HG02885 (cell line): ENCODE measurements around the gene DIS3L2.
A peak's percentile ranks its signal among the peaks of the same experiment; 100 is the strongest.

Experiments
- ATAC-seq: cut with Tn5 transposase; IDR thresholded peaks from one replicate; pipeline ENCODE4 v1.9.1; 2021; ENCODE audit warnings: mild to moderate bottlenecking; ENCODE audit not compliant: unreplicated experiment, poor library complexity

DIS3L2 gene

DNA sequence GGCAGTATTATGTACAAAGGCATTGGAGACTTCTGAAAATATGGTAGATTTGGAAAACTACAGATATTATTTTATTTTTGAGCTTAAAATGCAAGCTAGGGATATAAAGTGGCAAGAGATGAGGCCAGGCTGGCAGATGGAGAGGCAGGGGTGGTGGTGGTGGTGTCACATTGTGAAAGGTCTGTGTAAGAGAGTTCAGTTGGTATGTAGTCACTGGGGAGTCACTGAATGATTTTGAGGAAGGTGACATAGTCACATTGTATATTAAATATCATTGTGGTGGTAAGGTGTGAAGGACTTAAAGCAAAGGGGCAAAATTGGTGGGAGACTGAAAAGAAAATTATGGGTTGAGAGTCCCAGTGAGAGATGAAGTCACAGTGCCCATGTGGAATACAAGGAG is 82.5 kb downstream of the DIS3L2 start:
- no peak for ATAC-seq

DNA sequence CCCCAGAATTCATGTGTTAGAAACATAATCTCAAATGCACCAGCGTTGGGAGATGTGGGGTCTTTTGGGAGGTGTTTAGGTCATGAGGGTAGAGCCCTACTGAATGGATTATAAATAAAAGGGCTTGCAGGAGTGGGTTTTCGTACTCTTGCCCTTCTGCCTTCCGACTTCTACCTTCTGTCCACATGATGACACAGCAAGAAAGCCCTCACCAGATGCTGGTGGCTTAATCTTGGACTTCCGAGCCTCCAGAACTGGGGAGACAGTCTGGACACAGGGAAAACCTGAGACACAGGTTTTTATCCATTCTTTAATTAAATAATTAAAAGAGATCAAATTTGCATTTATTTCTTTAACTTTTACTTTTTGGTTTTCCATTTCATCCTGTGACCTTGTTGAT is 87.8 kb downstream of the DIS3L2 start:
- no peak for ATAC-seq

DNA sequence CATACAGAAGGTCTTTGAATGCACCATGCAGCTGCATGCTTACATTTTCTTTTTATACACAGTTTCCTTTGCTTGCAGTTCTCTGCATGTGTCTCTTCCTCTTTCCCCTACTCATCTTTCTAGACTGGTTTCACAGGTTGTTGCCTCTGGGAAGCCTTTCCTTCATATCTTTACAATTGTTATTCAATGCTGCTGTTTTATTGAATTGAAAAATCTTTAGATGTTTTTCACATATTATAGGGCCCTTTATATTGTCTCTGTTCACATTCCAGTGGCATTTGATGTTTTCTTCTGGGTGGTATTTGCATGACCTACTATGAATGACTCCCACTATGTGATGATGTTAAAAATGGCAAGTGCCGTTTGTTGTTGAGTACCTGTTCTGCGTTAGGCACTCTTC is 91.1 kb downstream of the DIS3L2 start:
- ATAC-seq, result no peak

DNA sequence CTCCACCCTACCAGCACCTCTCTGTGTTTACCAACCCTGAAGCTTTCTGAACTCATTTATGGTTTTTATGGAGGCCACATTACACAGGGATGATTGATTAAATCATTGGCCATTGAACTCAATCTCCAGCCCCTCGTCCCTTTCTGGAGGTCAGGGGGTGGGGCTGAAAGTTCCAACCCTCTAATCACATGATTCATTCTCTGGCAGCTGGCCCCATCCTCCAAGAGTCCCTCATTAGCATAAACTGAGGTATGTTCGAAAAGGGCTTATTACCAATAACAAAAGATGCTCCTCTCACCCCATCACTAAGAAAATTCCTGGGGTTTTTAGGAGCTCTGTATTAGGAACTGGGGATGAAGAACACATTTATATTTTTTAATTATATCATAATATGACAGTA is 92.3 kb downstream of the DIS3L2 start:
- ATAC-seq, result no peak

DNA sequence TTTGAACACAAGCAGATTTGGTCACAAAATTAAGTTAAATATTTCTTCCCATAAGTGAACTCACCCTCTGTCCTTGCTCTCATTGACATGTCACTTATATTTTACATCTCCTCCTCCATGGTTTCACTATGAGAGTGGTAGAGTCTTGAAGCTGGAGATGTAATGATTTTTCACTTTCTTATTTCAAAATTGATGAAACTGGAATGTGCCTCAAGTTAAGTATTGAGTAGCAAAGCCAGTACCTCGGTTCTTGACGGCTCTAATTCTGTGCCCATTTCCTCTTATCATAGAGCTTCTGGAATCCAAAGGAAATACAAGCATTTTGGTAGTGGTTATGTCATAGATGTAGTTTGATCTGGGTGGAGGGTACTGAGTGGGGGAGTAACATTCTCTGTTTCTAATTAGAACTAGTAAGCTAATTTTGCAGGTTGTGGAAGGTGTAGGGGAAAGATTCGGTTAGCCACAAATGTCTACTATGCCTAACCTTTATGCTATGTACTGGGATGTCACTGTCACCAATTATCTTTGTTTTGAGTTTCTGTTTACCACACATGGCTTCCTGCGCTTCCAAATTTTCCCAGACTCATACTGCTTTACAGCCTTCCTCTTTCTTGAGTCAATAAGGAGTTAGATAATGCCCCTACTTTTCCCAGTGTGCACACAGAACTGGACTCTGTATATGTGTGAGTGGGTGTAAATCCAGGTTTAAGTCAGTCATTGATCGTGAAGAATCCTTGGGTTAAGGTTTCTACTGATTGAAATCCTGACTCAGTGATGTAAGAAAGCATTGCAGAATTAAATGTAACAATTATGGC is 96.8 kb downstream of the DIS3L2 start:
- ATAC-seq, result peak; percentile 37

DNA sequence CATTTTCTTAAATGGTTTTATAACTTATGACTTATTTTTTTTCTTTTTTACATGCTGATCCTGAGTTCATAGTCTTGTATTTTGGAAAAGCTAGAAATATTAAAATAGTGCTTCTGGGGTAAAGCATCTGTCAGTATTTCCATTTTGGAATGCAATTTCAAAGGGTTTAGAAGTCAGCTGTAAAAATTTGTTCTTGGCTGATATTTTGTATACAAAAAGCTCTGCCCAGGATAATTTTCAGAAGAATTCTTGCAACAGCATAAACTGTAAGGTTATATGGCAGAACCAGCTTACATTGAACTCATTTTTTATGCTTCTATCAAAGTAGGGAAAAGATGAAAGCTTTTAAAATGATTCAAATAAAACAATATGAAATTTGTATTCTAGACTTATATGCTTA is 97.4 kb downstream of the DIS3L2 start:
- no peak for ATAC-seq

DNA sequence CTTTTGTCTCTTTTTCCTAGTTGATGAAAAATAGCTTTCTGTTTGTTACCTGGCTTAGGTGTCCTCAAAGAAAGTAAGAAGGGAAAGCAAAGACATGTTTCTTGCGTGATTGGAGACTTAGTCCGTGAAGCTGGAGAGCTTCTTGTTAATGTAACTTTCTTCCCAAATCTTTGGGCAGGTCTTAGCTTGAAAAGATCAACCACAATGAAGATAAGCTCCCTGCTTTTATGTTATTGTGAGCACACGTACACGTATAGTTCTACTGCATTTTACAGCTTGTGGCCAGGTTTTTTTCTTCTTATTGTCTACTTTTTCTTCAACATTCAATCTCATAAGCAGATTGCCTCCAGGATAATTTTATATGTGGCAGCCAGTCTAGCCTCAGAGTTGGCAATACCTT is 99.8 kb downstream of the DIS3L2 start:
- no peak for ATAC-seq

DNA sequence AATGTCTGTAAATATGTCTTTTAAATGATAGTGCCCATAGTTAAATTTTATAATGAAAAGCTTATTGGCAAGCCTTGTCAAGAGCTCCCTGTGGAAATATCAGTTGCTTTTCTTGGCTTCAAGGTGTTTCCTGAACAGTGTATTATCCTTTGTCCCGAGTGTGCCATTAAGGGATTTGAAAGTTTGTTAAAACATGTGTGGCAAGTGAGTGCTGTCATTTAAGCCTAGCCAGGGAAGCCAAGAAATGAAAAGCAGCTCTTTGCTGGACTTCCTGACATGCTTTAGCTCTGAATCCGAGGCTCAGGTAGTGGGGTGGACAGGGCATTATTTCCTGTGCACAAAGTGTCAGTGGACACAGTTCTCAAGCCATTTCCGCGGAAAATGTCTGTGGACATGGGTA is 111.5 kb downstream of the DIS3L2 start:
- ATAC-seq, result no peak

DNA sequence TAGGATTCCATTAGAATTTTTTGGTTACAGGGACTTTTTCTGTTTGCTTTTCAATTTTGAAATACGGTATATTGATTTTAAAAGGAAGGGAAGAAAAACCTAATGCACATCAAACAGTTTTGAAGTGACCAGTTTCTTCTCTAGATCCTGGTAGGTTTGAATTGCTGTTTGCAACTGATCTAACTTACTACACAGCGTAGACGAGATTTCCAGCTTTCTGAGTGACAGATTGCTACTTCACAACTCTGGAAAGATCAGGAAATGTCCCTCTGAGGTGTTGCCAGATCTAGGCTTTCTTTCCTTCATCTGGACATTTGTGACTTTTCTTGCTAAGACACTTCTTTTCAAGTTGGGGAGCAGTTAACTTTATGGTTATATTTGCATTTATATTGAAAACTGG is 112.2 kb downstream of the DIS3L2 start:
- ATAC-seq, result no peak

DNA sequence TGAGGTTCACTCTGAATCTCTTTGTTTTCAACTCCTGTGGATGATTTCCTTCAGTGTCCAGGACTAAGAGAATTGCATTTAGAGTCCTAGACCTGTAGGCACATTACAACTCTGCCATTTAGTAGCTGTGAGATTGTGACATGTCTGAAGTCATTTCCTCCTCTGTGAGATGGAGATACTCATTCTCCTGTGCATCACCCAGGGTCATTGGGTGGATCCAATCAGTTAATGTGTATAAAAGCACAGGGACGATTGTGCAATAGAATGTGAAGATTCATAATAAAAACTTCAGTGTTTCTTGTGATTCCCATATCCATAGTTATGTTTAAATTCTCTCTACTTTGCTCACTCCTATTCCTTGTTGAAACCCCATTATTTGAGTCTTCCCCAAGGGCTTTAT is 113.6 kb downstream of the DIS3L2 start:
- no peak for ATAC-seq

DNA sequence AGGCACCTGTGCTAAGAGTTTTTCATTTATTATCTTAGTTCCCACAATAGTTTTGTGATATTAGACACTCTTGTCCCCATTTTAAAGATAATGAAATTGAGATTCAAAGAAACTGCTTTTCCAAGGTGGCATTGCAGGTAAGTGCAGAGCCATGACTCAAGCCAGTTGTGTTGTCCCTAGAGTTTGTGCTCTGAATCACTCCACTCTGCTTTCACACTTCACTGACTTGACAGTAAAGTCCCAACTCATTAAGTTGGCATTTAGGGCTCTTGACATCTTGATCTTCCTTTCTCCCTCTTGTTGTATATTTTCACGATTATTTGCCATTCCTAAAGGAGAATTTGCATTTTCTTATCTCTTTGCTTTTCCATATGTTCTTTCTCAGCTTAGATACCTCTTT is 114.3 kb downstream of the DIS3L2 start:
- no peak for ATAC-seq

DNA sequence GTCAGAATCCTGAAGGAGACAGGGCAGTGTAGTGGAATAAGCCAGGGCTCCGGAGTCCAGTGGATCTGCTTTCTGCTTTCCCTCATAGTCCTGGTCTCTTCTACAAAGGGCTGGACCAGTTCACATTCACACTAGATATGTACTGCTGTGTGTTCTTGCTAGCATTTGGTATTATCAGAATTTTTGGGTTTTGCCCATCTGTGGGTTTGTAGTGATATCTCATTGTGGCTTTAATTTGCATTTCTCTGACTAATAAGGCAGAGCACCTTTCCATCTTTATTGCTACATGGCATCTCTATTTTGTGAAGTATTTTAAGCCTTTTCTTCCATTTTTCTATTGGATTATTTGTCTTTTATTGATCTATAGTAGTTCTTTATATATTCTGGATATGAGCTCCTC is 114.8 kb downstream of the DIS3L2 start:
- no peak for ATAC-seq

DNA sequence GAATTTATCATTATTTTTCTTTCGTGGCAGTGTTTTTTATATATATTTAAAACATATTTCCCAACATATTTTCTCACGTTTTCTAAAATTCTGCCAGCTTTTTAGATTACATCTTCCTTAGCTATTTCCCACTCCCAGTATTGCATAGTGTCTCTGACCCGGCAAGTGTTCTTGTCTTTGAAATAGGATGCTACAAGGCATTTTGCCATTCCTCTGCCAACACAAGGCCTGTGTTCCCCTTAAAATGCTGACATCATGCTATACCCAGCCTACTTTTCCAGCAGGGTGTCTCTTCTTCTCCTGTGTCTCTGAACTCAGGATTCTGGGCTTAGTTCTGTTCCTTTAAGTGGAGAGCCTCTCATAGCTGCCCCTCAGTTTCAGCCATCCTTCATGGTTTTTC is 115.2 kb downstream of the DIS3L2 start:
- no peak for ATAC-seq

DNA sequence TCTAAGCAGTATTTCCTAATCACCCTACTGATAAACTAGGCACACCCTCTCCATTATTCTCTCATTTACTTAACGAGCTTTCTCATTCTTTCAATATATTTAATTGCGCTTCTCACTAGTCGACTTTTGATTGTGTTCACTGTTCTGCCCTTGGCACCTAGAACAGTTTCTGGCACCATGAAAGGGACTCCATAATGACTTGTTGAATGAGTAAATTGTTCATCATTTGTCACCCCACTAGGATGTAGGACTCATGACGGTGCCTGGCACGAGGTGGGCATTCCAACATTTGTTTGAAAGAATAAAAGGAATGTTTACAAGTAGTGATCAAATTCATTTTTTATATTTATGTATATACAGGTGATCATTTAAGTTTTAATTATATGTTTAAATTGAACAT is 123.7 kb downstream of the DIS3L2 start:
- ATAC-seq, result no peak

DNA sequence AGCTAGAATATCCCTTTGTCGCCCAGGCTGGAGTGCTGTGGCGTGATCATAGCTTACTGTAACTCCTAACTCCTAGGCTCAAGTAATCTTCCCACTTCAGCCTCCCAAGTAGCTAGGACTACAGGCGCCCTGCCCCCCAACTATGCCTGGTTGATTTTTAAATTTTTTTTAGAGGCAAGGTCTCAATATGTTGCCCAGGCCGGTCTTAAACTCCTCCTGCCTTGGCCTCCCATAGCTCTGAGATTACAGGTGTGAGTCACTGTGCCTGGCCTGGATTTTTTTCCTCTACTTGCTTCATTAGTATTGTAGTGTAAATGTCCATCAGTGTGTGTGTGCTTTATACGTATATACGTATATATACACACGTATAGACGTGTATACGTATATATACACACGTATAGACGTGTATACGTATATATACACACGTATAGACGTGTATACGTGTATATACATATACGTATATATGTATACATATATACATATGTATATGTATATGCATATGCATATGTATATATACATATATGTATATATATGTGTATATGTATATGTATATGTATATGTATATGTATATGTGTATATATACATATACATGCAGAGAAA is 124.4 kb downstream of the DIS3L2 start:
- no peak for ATAC-seq

DNA sequence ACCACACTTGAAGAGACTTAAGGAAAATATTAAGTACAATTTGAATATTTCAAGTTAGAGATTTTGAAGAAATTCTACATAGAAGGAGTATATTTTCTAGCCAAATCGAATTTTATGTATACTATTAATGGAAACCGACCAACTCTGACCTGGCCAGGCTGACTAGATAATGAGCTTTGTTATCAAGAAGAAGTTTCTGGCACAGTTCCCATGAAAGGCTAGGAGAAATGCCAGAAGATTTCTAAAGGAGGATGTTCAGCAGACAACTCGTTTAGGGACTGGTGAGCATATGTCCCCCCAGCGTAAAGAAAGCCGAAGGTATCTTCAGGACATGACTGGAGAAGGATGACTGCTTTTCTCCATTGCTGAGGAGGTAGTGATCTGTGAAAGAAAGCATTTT is 127.3 kb downstream of the DIS3L2 start:
- no peak for ATAC-seq

DNA sequence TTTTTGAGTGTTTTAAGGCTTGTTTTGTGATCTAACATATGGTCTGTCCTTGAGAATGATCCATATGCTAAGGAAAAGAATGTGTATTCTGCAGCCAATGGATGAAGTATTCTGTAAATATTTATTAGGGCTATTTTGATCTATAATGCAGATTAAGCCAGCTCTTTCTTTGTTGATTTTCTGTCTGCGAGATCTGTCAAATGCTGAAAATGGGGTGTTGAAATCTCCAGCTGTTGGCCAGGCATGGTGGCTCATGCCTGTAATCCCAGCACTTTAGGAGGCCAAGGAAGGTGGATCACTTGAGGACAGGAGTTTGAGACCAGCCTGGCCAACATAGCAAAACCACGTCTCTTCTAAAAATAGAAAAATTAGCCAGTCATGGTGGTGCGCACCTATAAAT is 132.7 kb downstream of the DIS3L2 start:
- ATAC-seq, result no peak

DNA sequence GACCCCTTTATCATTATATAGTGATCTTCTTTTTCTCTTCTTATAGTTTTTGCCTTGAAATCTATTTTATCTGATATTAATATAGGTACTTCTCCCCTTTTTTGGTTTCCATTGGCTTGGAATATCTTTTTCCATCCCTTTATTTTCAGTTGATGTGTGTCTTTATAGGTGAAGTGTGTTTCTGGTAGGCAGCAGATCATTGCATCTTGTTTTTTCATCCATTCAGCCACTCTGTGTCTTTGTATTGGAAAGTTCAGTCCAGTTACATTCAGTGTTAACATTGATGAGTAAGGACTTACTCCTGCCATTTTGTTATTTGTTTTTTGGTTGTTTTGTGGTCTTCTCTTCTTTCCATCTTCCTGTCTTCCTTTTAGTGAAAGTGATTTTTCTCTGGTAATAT is 133.4 kb downstream of the DIS3L2 start:
- no peak for ATAC-seq

DNA sequence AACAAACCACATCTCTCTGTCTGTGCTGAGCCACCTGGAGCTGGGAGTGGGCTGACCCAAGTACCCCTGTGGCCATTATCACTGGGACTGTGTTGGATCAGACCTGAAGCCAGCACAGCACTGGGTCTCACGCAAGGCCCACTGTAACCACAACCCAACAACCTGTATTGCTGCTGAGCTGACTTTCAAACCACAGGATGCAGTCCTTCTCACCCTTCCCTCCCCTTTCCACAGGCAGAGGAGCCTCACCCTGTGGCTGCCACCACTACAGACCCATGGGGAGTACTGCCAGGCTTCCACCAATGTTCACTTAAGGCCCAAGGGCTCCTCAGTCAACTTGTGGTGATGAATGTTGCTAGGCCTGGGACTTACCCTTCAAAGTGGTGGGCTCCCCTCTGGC is 135.7 kb downstream of the DIS3L2 start:
- ATAC-seq, result no peak

DNA sequence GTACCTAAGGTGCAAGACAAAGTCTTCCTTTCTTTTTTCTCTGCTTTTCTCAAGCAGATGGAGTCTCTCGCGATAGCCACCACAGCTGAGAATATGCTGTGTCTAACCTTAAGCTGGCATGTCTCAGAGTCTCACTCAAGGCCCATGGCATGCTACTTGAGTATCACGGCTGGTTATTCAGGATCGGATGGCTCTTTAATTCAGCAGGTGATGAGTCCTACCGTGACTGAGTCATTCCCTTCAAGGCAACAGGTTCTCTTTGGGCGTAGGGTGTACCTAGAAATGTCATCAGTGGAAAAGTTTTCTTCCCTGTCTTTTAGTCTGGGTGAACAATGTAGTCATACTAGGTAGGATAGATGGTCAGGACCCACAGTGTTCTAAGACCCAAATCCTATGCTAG is 136.2 kb downstream of the DIS3L2 start:
- ATAC-seq, result no peak

DNA sequence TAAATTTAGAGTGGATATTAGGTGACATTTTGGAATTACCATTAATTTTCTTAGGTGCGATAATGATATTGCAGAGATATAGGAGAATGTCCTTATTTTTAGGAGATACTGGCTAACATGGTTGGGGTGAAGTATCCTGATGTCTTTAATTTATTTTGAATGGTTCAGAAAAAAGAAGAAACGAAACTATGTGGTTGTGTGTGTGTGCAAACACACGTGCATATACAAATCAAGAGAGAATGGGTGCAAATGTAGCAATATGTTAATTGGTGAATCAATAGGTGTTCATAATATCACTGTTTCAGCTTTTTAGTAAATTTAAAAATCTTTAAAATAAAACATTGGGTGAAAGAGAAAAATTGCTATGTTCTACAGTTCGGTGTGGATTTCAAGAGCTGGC is 140.9 kb downstream of the DIS3L2 start:
- no peak for ATAC-seq

DNA sequence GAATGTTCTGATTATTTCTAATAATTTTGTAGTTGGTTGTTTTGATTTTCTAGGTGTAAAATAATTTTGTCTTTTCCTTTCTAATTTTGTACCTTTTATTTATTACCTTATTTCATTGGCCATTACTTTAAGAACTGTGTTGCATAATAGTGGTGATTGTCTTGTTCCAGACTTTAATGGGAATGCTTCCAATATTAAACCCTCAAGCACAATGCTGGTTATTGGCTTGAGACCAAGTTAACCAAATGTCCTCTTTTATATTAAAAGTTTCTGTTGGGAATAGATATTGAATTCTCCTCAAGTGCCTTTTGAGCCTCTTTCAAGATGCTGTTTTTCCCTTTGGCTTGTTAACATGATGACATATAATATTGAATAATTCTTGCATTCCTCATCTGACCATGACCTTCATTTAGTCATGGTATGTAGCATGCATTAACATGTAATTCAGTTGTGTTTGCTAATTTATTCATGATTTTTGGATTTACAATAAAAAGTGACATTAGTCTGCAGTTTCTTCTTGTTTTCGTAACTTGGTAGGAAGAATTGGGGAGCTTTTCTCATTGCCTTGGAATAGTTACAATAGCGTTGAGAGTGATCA is 141.7 kb downstream of the DIS3L2 start:
- no peak for ATAC-seq
